Tibial nerve (tissue), 4 donors: ENCODE measurements around the gene DLGAP3. TPM values are rescaled to one million over a fixed set of nuclear protein-coding genes. Genes with fewer than 3 reads are reported as not detected.
A peak's percentile ranks its signal among the peaks of the same experiment; 100 is the strongest.

Experiments used
- DNase-seq, 2 donors: peaks; one replicate each; pipeline ENCODE4 v3.0.0-alpha.2; 2019; ENCODE audit warnings: low spot score in 2 of 2
- H3K27ac ChIP-seq, 4 donors: fragments of 200-600 bp; sonication (generic) in 3 of 4; one replicate each; pipeline ENCODE4 v1.5.1; 2017 to 2019; ENCODE audit warnings: mild to moderate bottlenecking in 1 of 4
- H3K27me3 ChIP-seq, 2 donors: fragments of 200-600 bp; sonication (generic) in 1 of 2; one replicate each; pipeline versions ENCODE4 v1.5.1 to v1.6.0; 2017 to 2019
- H3K36me3 ChIP-seq, 3 donors: fragments of 200-600 bp; sonication (generic); one replicate each; pipeline ENCODE4 v1.5.1; 2018 to 2019
- H3K4me1 ChIP-seq, 4 donors: fragments of 200-600 bp; sonication (generic) in 3 of 4; one replicate each; pipeline ENCODE4 v1.5.1; 2017 to 2019
- H3K4me3 ChIP-seq, 4 donors: fragments of 200-600 bp; sonication (generic) in 3 of 4; one replicate each; pipeline ENCODE4 v1.5.1; 2017 to 2019; ENCODE audit warnings: mild to moderate bottlenecking in 1 of 4, moderate library complexity in 1 of 4
- H3K9me3 ChIP-seq, 4 donors: fragments of 200-600 bp; sonication (generic) in 3 of 4; one replicate each; pipeline ENCODE4 v1.5.1; 2017 to 2019
- CTCF ChIP-seq, 5 experiments: fragments of 200-600 bp in 3 of 5; fragments of 450-650 bp in 2 of 5; sonication (generic) in 3 of 5; IDR thresholded peaks; one replicate each; pipeline ENCODE4 v1.5.1; 2016 to 2019; ENCODE audit warnings: antibody characterized with exemption in 5 of 5, mild to moderate bottlenecking in 3 of 5, moderate library complexity in 2 of 5
- EP300 ChIP-seq, 2 donors: sonication (generic); formaldehyde crosslinking; IDR thresholded peaks; one replicate each; pipeline ENCODE4 v1.6.1; 2017; ENCODE audit warnings: antibody characterized with exemption in 2 of 2, mild to moderate bottlenecking in 1 of 2
- POLR2A ChIP-seq, 2 donors: fragments of 450-650 bp; IDR thresholded peaks; one replicate each; pipeline ENCODE4 v1.6.1; 2017; ENCODE audit warnings: antibody characterized with exemption in 2 of 2, mild to moderate bottlenecking in 2 of 2, moderate library complexity in 2 of 2
- WGBS, 2 donors: methylation state at CpG; one replicate each; pipeline ENCODE4 v1.1.5; 2018; 5-methylcytosine and 5-hydroxymethylcytosine counted together
- total RNA-seq, 4 donors: library from RNA; depleted of rRNA; stranded (reverse); fragments of >200 nt; gene quantifications; one replicate each; pipeline ENCODE4 v1.1.0, GENCODE V29; 2016

Gene DLGAP3
- under 1 TPM in 3 of 4 donors, not detected in 1; 0.42 to 0.87 (median 0.78) TPM for total RNA-seq

GRCh38 chr1:34929497-34929852 is at the start of gene DLGAP3:
TSS of gene DLGAP3 (minus strand) at chr1:34929650. CDS start at chr1:34905383, 24,267 bp downstream.
- H3K27me3 ChIP-seq: peaks cover 3 to 65% of the 10 kb centered on the region in 2 donors
- H3K4me3 ChIP-seq: peak within 1 kb of the TSS in 3 of 4 donors; percentile 11 to 48 (median 26)
- TF ChIP-seq POLR2A (IDR thresholded peaks at IDR 0.05) (no peak), EP300 (IDR thresholded peaks at IDR 0.05) (no peak), CTCF (IDR thresholded peaks at IDR 0.05) (no peak)
- no peak within 1 kb of the TSS for H3K27ac ChIP-seq
- DNase-seq: no peak
- no peaks in the 10 kb centered on the region for H3K9me3 ChIP-seq
- H3K4me1 ChIP-seq: peaks cover 0 to 21% (median 9%) of the 10 kb centered on the region in 4 donors
- no peaks in the 10 kb centered on the region for H3K36me3 ChIP-seq
- 1% methylated on average over 39 of the region's 50 CpGs; no CpG with 5 or more reads in 1 of the 2 donors for WGBS, 2 donors

GRCh38 chr1:34978921-34979320 is 49.5 kb upstream of the DLGAP3 start:
- peaks cover 0 to 16% (median 6%) of the 10 kb centered on the region in 4 donors for H3K4me1 ChIP-seq
- H3K9me3 ChIP-seq: no peaks in the 10 kb centered on the region
- DNase-seq: no peak
- 56 to 69% methylated on average over 6 of the region's 6 CpGs for whole genome bisulfite sequencing, 2 donors
- H3K27ac ChIP-seq: no peak overlapping the region
- no peak overlapping the region for H3K4me3 ChIP-seq
- peaks cover 0 to 45% (median 0%) of the 10 kb centered on the region in 3 donors for H3K36me3 ChIP-seq
- TF ChIP-seq POLR2A (IDR thresholded peaks at IDR 0.05): no peak
- TF ChIP-seq CTCF (IDR thresholded peaks at IDR 0.05): no peak
- TF ChIP-seq EP300 (IDR thresholded peaks at IDR 0.05): no peak
- H3K27me3 ChIP-seq: no peaks in the 10 kb centered on the region

GRCh38 chr1:34977858-34978257 is 48.4 kb upstream of the DLGAP3 start:
- Histone ChIP-seq H3K9me3 (no peaks in the 10 kb centered on the region), H3K27me3 (no peaks in the 10 kb centered on the region), H3K4me3 (no peak overlapping the region), H3K36me3 (peaks cover 0 to 45% (median 0%) of the 10 kb centered on the region in 3 donors), H3K4me1 (peaks cover 0 to 5% (median 0%) of the 10 kb centered on the region in 4 donors), H3K27ac (no peak overlapping the region)
- TF ChIP-seq EP300 (IDR thresholded peaks at IDR 0.05) (no peak), POLR2A (IDR thresholded peaks at IDR 0.05) (no peak)
- 94 to 100% methylated on average over 1 to 2 of the region's 2 CpGs for WGBS, 2 donors
- DNase-seq: no peak

GRCh38 chr1:34977210-34977471 is 47.7 kb upstream of the DLGAP3 start:
- TF ChIP-seq EP300 (IDR thresholded peaks at IDR 0.05) (no peak), POLR2A (IDR thresholded peaks at IDR 0.05) (no peak), CTCF (IDR thresholded peaks at IDR 0.05) (no peak)
- 91 to 94% methylated on average over 2 to 13 of the region's 13 CpGs for WGBS, 2 donors
- H3K36me3 ChIP-seq: peaks cover 0 to 38% (median 0%) of the 10 kb centered on the region in 3 donors

GRCh38 chr1:34976384-34977209 is 47.1 kb upstream of the DLGAP3 start:
- TF ChIP-seq EP300 (IDR thresholded peaks at IDR 0.05) (no peak), POLR2A (IDR thresholded peaks at IDR 0.05) (no peak), CTCF (IDR thresholded peaks at IDR 0.05) (no peak)
- no peaks in the 10 kb centered on the region for H3K27me3 ChIP-seq
- WGBS, 2 donors: 67 to 71% methylated on average over 26 to 38 of the region's 72 CpGs
- no peaks in the 10 kb centered on the region for H3K9me3 ChIP-seq
- no peaks in the 10 kb centered on the region for H3K4me1 ChIP-seq
- H3K36me3 ChIP-seq: peaks cover 0 to 33% (median 0%) of the 10 kb centered on the region in 3 donors
- no peak for DNase-seq
- no peak overlapping the region for H3K4me3 ChIP-seq
- no peak overlapping the region for H3K27ac ChIP-seq

More at GRCh38 chr1:34977210-34977471, 47.7 kb upstream of the DLGAP3 start:
- H3K4me1 ChIP-seq: no peaks in the 10 kb centered on the region
- H3K27me3 ChIP-seq: no peaks in the 10 kb centered on the region
- no peak overlapping the region for H3K4me3 ChIP-seq
- no peak for DNase-seq
- H3K9me3 ChIP-seq: no peaks in the 10 kb centered on the region
- no peak overlapping the region for H3K27ac ChIP-seq
